ENCODE data around the gene NKIRAS1. TPM values are rescaled to one million over a fixed set of nuclear protein-coding genes. Genes with fewer than 3 reads are reported as not detected.
A peak's percentile ranks its signal among the peaks of the same experiment; 100 is the strongest.

Gene NKIRAS1
- total RNA-seq, 1 donor from 2014 or later, result 8.4 TPM

GRCh38 chr3:23909341-23909740 lies 7.4 kb downstream of the NKIRAS1 start:
- Histone ChIP-seq H3K36me3 (peaks cover 21% of the 10 kb centered on the region), H3K4me1 (peaks cover 3% of the 10 kb centered on the region), H3K9me3 (no peaks in the 10 kb centered on the region), H3K27ac (no peak overlapping the region), H3K4me3 (no peak overlapping the region), H3K27me3 (no peaks in the 10 kb centered on the region)
- no peak for TF ChIP-seq CTCF (IDR thresholded peaks at IDR 0.05)
- intact Hi-C loops (cut with DNase I), result no loop called here
- ATAC-seq (no peak), DNase-seq (no peak)

GRCh38 chr3:23904545-23904944 lies 12.2 kb downstream of the NKIRAS1 start:
- H3K36me3 ChIP-seq, result peaks cover 29% of the 10 kb centered on the region
- no peaks in the 10 kb centered on the region for H3K27me3 ChIP-seq
- no peaks in the 10 kb centered on the region for H3K4me1 ChIP-seq
- ATAC-seq (no peak), DNase-seq (no peak)
- H3K9me3 ChIP-seq, result no peaks in the 10 kb centered on the region
- TF ChIP-seq CTCF (IDR thresholded peaks at IDR 0.05), result no peak
- no peak overlapping the region for H3K4me3 ChIP-seq
- intact Hi-C loops (cut with DNase I), result no loop called here
- H3K27ac ChIP-seq, result no peak overlapping the region

GRCh38 chr3:23900744-23901143 lies 16.0 kb downstream of the NKIRAS1 start:
- Histone ChIP-seq H3K9me3 (no peaks in the 10 kb centered on the region), H3K36me3 (peaks cover 37% of the 10 kb centered on the region), H3K27ac (no peak overlapping the region), H3K4me1 (no peaks in the 10 kb centered on the region), H3K27me3 (no peaks in the 10 kb centered on the region), H3K4me3 (no peak overlapping the region)
- DNase-seq (no peak), ATAC-seq (no peak)
- intact Hi-C loops (cut with DNase I), result no loop called here
- TF ChIP-seq CTCF (IDR thresholded peaks at IDR 0.05), result no peak

- H3K9me3 ChIP-seq, result no peaks in the 10 kb centered on the region
- H3K27me3 ChIP-seq, result no peaks in the 10 kb centered on the region
- no peak overlapping the region for H3K27ac ChIP-seq
- H3K4me1 ChIP-seq, result no peaks in the 10 kb centered on the region
- TF ChIP-seq CTCF (IDR thresholded peaks at IDR 0.05), result no peak
- intact Hi-C loops (cut with DNase I), result no loop called here
- DNase-seq, result no peak
- H3K4me3 ChIP-seq, result no peak overlapping the region
- no peak for ATAC-seq
- H3K36me3 ChIP-seq, result peaks cover 40% of the 10 kb centered on the region
These were observed 21.6 kb downstream of the NKIRAS1 start for GRCh38 chr3:23895181-23895580.

GRCh38 chr3:23894254-23895061 lies 22.3 kb downstream of the NKIRAS1 start:
- intact Hi-C loops (cut with DNase I), result no loop called here
- no peak overlapping the region for H3K27ac ChIP-seq
- peak; percentile 15 for ATAC-seq
- H3K9me3 ChIP-seq, result no peaks in the 10 kb centered on the region
- H3K27me3 ChIP-seq, result no peaks in the 10 kb centered on the region
- H3K4me3 ChIP-seq, result no peak overlapping the region
- no peak for TF ChIP-seq CTCF (IDR thresholded peaks at IDR 0.05)
- H3K36me3 ChIP-seq, result peaks cover 40% of the 10 kb centered on the region
- no peaks in the 10 kb centered on the region for H3K4me1 ChIP-seq
- DNase-seq, result no peak
